ENCODE measurements around the gene SP7.
"Not testable (repeated sequence)": the region's sequence is repeated elsewhere in the genome, so short reads cannot be mapped to it uniquely, and the experiment has no call there.

- not testable (repeated sequence) for TF ChIP-seq CTCF, POLR2A (IDR thresholded peaks at IDR 0.05)
These were observed 37.5 kb upstream of the SP7 start for GRCh38 chr12:53373554-53374133.

Measured in breast epithelium (tissue), 3 donors.